Activated CD8-positive, alpha-beta memory T cell treated with anti-CD3 and anti-CD28 coated beads for 36 hours (primary cell): Measurements from ENCODE around the gene GNPTAB. TPM values are rescaled to one million over a fixed set of nuclear protein-coding genes. Genes with fewer than 3 reads are reported as not detected.

Source experiments
- CTCF ChIA-PET: fragments of 350-600 bp; sonication (Branson Sonifier 250); formaldehyde crosslinking; loops from one replicate; lab custom pipeline; 2021; ENCODE audit warnings: antibody characterized with exemption; lab: Charles Lee
- POLR2A ChIA-PET: fragments of 350-600 bp; sonication (Branson Sonifier 250); formaldehyde crosslinking; loops from one replicate; lab custom pipeline; 2021; ENCODE audit warnings: antibody characterized with exemption; lab: Charles Lee
- total RNA-seq, 2 experiments: library from RNA; stranded (reverse); gene quantifications; one replicate each; pipeline ENCODE4 v1.2.3, GENCODE V29; 2021

Gene GNPTAB
- total RNA-seq, 2 experiments from 2014 or later, result 73.1 to 73.8 TPM

- POLR2A ChIA-PET, result no interaction called here
- CTCF ChIA-PET, result interaction anchor here (0.7 to 1.7 kb wide), 5 partner anchors 9 to 213 kb away, joined by 3 to 9 read pairs (median 3); no protein-coding TSS in a partner anchor
These were observed 46.4 kb downstream of the GNPTAB start for GRCh38 chr12:101784376-101784775.

- CTCF ChIA-PET, result interaction anchor here (0.9 to 1.7 kb wide), 3 partner anchors 10 to 12 kb away, joined by 3 to 9 read pairs (median 4); no protein-coding TSS in a partner anchor
- POLR2A ChIA-PET, result interaction anchor here (0.7 kb wide), 1 partner anchor 123 kb away, joined by 4 read pairs; no protein-coding TSS in a partner anchor
These were observed 46.9 kb downstream of the GNPTAB start for GRCh38 chr12:101783838-101784237.

DNA sequence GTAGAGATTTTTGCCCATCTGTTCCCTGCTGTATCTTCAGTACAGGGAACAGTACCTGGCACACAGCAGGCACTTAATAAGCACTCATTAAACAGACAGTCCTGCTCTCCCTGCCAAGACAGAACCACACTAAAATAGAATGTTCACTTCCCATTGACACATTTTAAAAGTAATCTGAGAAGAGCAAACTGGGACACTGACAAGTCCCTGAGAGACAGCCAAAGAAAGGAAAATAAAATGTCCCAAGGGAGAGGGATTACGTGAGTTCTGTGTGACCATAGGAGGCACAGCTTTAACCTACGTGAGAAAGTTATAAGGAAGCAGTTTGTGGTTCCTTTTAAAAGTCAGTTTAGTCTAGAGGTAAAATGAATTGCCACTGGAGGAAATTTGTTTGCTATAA, 47.6 kb downstream of the GNPTAB start:
- ChIA-PET POLR2A (no interaction called here), CTCF (interaction anchor here (0.9 to 1.7 kb wide), 3 partner anchors 9 to 11 kb away, joined by 3 to 9 read pairs (median 4); no protein-coding TSS in a partner anchor)

DNA sequence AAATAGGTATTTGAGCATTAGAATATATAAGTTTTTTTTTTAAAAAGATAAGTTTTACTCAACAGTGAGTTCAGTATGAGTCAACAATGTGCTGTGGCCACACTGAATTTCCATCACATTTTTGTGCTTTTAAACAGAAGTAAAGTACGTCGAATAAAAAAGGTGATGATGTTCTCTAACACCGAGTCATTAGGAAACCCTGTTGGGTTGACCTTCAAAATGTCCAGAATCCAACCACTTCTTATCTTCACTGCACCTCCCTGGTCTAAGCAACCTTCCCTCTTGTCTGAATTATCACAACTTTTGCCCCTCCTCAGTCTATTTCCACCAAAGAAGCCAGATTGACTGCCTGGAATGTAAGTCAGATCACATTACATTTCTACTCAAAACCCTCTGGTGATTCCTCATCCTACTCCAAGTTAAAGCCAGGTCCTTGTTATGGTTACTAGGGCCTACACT, 48.5 kb downstream of the GNPTAB start:
- ChIA-PET POLR2A (no interaction called here), CTCF (interaction anchor here (0.7 to 1.8 kb wide), 2 partner anchors 9 to 48 kb away, joined by 3 to 6 read pairs; partner anchors contain the start of gene GNPTAB)

DNA sequence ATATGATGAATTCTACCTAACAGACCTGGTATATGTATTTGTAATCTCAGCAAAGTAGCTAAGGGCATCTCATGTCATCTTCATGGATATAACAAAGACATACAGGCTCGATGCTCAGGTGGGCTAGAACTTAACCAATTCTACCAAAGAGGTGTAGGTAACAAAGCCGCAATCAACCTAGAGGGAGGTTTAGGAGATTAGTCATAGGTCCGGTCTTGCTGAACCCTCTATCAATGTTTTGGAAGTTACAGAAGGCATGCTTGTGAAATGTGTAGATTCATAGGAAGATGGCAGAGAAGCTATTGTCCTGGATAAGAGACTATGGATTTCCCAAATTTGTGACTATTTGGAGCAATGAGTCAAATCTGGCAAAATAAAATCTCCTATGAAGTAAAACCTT, 48.9 kb downstream of the GNPTAB start:
- CTCF ChIA-PET, result interaction anchor here (0.7 to 1.8 kb wide), 5 partner anchors 8 to 58 kb away, joined by 3 to 6 read pairs (median 3); partner anchors contain the start of gene GNPTAB
- POLR2A ChIA-PET, result no interaction called here

GRCh38 chr12:101780599-101780998, 50.2 kb downstream of the GNPTAB start:
- POLR2A ChIA-PET, result no interaction called here
- CTCF ChIA-PET, result interaction anchor here (0.9 to 1.8 kb wide), 9 partner anchors 8 to 59 kb away, joined by 3 to 6 read pairs (median 3); partner anchors contain the start of gene GNPTAB

DNA sequence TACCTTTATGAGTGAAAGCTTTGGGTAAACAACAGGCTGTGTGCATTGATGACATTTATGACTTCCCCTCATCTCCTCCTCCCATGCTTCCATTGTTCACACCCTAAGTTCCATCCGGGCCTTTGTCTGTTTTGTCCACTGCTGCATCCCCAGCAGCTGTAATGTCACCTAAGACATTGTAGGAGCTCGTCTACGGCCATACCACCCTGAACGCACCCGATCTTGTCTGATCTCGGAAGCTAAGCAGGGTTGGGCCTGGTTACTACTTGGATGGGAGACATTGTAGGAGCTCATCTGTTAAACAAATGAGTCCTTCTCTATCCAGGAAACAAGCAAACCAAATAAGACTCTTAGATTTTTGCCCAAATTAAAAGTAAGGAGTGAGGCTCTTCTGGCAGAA, 51.1 kb downstream of the GNPTAB start:
- ChIA-PET CTCF (interaction anchor here (0.6 to 3.7 kb wide), 7 partner anchors 22 to 256 kb away, joined by 3 to 16 read pairs (median 3); partner anchors contain the start of gene GNPTAB), POLR2A (interaction anchor here (0.7 kb wide), 1 partner anchor 44 kb away, joined by 3 read pairs; no protein-coding TSS in a partner anchor)

- POLR2A ChIA-PET, result no interaction called here
- CTCF ChIA-PET, result interaction anchor here (0.6 to 3.7 kb wide), 7 partner anchors 23 to 255 kb away, joined by 3 to 16 read pairs (median 3); partner anchors contain the start of gene GNPTAB
These were observed 51.6 kb downstream of the GNPTAB start for GRCh38 chr12:101779200-101779599.

DNA sequence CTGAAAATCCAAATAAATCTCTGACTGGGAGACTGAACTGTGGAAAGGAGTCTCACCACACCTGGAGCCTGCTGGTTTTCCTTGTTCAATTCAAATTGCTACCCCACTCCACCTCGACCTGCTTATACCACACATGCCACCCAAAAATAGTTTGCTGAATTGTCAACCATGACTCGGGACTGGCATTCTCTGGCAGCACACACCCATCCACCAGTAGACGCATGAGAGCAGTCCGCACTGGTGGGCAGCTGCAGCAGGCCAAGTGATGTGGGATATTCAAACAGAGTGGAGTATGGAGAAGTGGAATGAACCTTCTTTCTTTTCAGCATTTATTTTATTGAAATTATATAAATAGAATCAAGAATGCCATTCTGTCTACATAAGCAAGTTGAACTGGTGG, 52.8 kb downstream of the GNPTAB start:
- ChIA-PET CTCF (interaction anchor here (0.6 to 3.7 kb wide), 4 partner anchors 50 to 61 kb away, joined by 3 to 16 read pairs (median 8); partner anchors contain the start of gene GNPTAB), POLR2A (no interaction called here)

DNA sequence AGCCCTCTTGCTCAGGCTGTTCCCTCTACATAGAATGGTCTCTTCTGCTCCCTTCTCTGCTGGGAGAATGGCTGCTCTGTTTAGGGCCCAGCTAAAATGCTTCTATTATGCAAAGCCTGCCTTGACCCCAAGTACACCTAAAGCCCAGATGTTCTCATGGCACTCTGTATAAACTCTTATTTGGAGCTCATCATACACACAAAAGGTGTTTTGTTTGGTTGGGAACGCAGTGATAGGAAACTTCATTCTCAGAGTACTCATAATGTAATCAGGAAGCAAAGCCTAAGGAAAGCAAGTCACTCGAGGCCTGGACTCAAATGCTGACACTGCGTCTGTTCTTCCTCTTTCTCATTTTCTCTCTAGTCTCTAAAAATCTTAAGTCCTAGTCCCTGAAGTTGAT, 53.3 kb downstream of the GNPTAB start:
- CTCF ChIA-PET, result interaction anchor here (0.6 to 3.7 kb wide), 5 partner anchors 18 to 62 kb away, joined by 3 to 16 read pairs (median 4); partner anchors contain the start of gene GNPTAB
- POLR2A ChIA-PET, result no interaction called here

DNA sequence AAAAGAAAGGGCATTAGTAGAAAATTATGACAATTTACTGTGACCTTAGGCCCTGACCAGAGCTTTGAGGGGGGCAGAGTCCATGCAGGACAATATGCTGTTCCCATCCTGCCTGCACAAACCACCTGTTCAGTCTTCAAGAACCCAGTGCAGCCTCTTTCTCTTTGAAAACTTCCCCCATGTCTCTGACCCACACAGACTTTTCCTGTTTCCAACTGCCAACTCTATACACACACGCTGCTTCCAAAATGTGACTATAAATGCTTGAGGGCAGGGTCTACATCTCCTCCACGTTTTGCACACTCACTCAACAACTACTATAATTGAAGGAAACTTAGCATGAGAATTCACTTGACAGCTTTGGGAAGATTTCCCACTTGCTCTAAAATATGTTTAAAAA, 54.9 kb downstream of the GNPTAB start:
- ChIA-PET POLR2A (interaction anchor here (0.7 kb wide), 1 partner anchor 65 kb away, joined by 7 read pairs; no protein-coding TSS in a partner anchor), CTCF (interaction anchor here (2.5 kb wide), 1 partner anchor 63 kb away, joined by 11 read pairs; no protein-coding TSS in a partner anchor)

- ChIA-PET CTCF (interaction anchor here (0.6 to 3.3 kb wide), 15 partner anchors 8 to 288 kb away, joined by 3 to 56 read pairs (median 5); partner anchors contain the start of genes GNPTAB and WASHC3), POLR2A (no interaction called here)
These were observed 57.1 kb downstream of the GNPTAB start for GRCh38 chr12:101773650-101774162.

DNA sequence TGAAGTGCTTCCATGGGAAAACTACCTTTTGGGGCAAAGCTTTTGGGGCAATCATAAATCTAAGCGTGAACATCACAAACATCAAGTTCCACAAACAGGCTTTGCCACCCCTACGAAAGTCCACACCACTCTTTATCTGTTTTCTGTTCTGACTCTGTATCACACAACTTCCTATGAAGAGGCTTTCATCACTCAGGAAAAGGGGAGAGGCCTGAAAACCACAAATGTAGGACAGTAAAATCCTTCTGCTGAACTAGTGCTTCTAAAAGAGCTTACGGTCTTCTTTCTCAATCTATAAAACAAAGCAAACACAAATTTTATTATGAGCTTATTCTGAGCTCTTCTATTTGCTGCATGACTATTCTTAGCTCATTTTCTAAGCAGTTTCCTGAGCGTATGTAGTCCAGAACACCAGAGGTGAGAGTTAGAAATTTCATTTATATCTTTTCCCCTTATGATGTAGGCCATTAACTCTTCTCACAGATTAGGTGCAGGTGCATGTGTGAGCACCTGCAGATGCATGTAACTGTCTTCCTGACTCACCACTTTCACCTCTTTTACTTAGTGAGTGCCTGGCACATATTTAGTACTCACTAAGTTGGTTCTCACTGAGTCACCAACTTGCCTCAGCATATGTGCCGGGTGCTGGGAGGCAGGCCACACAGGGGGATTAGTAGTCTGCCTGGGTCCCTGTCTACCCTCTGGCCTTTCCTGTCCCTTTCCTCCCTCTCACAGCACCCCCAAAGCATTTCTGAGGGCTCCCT, 58.6 kb downstream of the GNPTAB start:
- ChIA-PET POLR2A (no interaction called here), CTCF (interaction anchor here (0.8 to 3.3 kb wide), 10 partner anchors 8 to 75 kb away, joined by 3 to 56 read pairs (median 4); partner anchors contain the start of gene GNPTAB)

GRCh38 chr12:101769865-101770264, 60.9 kb downstream of the GNPTAB start:
- ChIA-PET POLR2A (no interaction called here), CTCF (interaction anchor here (2.2 kb wide), 1 partner anchor 69 kb away, joined by 9 read pairs; no protein-coding TSS in a partner anchor)

- ChIA-PET POLR2A (interaction anchor here (0.5 kb wide), 1 partner anchor 360 kb away, joined by 3 read pairs; no protein-coding TSS in a partner anchor), CTCF (interaction anchor here (0.6 to 2.2 kb wide), 3 partner anchors 9 to 349 kb away, joined by 4 to 9 read pairs (median 5); no protein-coding TSS in a partner anchor)
These were observed 62.0 kb downstream of the GNPTAB start for GRCh38 chr12:101768781-101769180.

DNA sequence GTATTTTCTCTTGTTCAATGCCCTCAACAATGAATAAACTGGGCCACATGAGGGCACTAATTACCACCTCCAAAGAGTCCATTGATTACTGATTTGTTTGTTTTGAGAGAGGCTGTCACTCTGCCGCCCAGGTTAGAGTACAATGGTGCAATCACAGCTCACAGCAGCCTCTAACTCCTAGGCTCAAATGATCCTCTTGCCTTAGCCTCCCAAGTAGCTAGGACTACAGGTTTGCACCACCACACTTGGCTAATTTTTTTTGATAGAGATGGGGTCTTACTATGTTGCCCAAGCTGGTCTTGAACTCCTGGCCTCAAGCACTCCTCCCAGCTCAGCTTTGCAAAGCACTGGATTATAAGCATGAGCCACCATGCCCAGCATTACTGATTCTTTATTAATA, 63.2 kb downstream of the GNPTAB start:
- POLR2A ChIA-PET, result no interaction called here
- CTCF ChIA-PET, result interaction anchor here (1.5 kb wide), 1 partner anchor 12 kb away, joined by 4 read pairs; no protein-coding TSS in a partner anchor

DNA sequence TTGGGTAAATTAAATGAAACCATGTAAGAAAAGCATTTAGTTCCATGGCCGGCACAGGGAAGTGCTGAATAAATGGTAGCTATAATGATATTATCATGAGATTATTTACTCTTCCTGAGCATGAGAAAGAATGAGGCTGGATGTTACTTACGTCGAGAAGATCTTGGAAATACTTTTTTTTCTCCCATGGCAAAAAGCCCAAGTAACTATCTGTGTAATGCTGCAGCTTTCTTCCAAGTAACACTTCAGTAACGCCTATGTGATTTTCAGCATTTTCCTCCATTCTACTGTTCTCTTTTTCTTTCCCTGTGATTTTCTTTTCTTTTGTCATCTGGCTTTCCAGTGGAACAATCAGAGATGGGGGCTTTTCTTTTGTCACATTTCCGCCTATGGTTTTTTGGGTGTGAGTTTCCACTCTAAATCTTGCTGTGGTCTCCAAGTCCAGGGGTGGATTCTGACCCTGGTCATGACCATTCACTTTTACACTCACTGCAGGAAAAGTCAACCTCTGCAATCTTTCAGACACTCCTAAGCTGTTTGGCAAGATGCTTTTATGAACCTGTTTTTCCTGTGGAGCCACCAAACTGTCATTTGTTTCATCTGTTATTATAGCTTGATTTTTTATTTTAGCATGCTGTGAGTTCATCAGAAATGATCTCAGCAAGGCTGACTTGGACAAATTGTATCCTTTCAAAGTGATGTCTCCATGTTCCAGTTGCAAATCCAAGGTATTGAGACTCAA, 66.5 kb downstream of the GNPTAB start:
- CTCF ChIA-PET, result interaction anchor here (1.3 to 1.6 kb wide), 2 partner anchors 9 to 75 kb away, joined by 4 to 5 read pairs; no protein-coding TSS in a partner anchor
- POLR2A ChIA-PET, result no interaction called here
